Measurements from ENCODE around the gene H3-3A. TPM values are rescaled to one million over a fixed set of nuclear protein-coding genes. Genes with fewer than 3 reads are reported as not detected.

H3-3A gene
- total RNA-seq, 1 experiment from 2014 or later: 1,129 TPM

DNA sequence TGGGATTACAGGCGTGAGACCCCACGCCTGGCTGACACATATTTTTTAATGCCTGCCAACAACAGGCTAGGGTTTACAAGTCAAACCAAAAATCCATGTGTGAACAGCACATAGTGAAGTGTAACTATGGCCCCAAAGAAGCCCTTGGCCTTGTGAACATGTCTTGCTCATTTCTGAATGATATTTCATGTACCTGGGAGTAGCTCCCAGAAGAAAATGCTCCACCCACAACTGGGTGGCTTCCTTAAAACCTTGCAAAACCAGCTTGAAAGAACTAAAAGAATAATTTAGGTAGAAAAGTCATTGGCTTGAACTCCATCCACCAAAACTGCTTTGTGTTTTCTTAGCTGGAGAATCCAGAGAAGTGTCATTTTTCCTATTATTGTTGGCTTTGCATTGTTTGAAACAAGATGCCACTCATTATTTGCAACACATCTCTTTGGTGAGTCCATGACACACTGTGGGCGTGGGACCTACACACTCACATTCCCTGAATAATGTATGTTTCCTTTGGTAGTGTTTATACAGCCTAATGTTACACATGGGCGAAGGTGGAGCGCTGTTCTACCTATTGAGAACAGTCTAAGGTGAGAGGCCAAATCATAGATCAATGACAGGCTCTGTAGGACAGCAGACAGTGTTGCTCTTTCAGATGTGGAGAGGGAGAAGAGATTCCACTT is 34.8 kb upstream of the H3-3A start:
- Histone ChIP-seq H3K56ac (ENCODE audit: insufficient read length, low read depth, low read length) (no peak overlapping the region), H4K5ac (ENCODE audit: insufficient read length, low read depth, low read length) (no peak overlapping the region), H3K18ac (ENCODE audit: insufficient read length, low read depth, low read length) (no peak overlapping the region), H3K9ac (ENCODE audit: extremely low read depth, insufficient read length, low read length) (no peak overlapping the region), H4K8ac (replicated peaks; ENCODE audit: insufficient read length, low read depth, low read length) (no peak overlapping the region), H2AK5ac (ENCODE audit: insufficient read length, low read length) (no peak overlapping the region), H3K4me2 (ENCODE audit: insufficient read depth, insufficient read length, low read length) (no peak overlapping the region), H2BK15ac (ENCODE audit: low read depth, low read length) (no peak overlapping the region), H3K14ac (ENCODE audit: insufficient read depth, low read length) (no peak overlapping the region), H4K91ac (ENCODE audit: insufficient read length, low read depth, low read length) (no peak overlapping the region), H2BK12ac (ENCODE audit: insufficient read length, low read depth, low read length) (no peak overlapping the region), H2BK20ac (ENCODE audit: low read depth, low read length, poor library complexity, severe bottlenecking) (no peak overlapping the region), H3K4me1 (ENCODE audit: insufficient read depth, low read length) (no peaks in the 10 kb centered on the region), H4K20me1 (ENCODE audit: control insufficient read depth, insufficient read depth, insufficient read length) (no peaks in the 10 kb centered on the region), H3T11ph (ENCODE audit: low read length) (no peak overlapping the region), H3K79me2 (ENCODE audit: insufficient read depth, low read length) (no peaks in the 10 kb centered on the region), H3K9me3 (ENCODE audit: control insufficient read depth, low read depth, low read length) (no peaks in the 10 kb centered on the region), H2BK120ac (ENCODE audit: low read depth, low read length, poor library complexity, severe bottlenecking) (no peak overlapping the region), H2AFZ (ENCODE audit: low read length) (no peak overlapping the region), H3K23me2 (ENCODE audit: insufficient read length, low read depth, low read length, poor library complexity, severe bottlenecking) (no peaks in the 10 kb centered on the region), H3K23ac (ENCODE audit: insufficient read length, low read depth, low read length) (no peak overlapping the region), H3K27me3 (ENCODE audit: insufficient read depth, low read length) (no peaks in the 10 kb centered on the region), H3K27ac (ENCODE audit: insufficient read length, low read depth, low read length) (no peak overlapping the region), H2BK5ac (ENCODE audit: insufficient read length, low read length) (no peak overlapping the region), H3K4ac (ENCODE audit: low read depth, low read length) (no peak overlapping the region), H3K79me1 (ENCODE audit: insufficient read depth, low read depth, low read length, poor library complexity, severe bottlenecking) (no peaks in the 10 kb centered on the region)
- H3K36me3 Mint-ChIP-seq (ENCODE audit: insufficient read depth in 1 of 3, low read depth in 3 of 3): no peaks in the 10 kb centered on the region
- no CpG with 5 or more reads among the region's 5 CpGs for WGBS (ENCODE audit: extremely low coverage, insufficient read length, low lambda C conversion rate)
- H3K4me3 Mint-ChIP-seq: no peak overlapping the region
- no peaks in the 10 kb centered on the region for H3K9me3 Mint-ChIP-seq
- H3K4me1 Mint-ChIP-seq: no peaks in the 10 kb centered on the region
- H3K27ac Mint-ChIP-seq: no peak overlapping the region
- DNase-seq: no peak
- TF ChIP-seq, protein P1, sequence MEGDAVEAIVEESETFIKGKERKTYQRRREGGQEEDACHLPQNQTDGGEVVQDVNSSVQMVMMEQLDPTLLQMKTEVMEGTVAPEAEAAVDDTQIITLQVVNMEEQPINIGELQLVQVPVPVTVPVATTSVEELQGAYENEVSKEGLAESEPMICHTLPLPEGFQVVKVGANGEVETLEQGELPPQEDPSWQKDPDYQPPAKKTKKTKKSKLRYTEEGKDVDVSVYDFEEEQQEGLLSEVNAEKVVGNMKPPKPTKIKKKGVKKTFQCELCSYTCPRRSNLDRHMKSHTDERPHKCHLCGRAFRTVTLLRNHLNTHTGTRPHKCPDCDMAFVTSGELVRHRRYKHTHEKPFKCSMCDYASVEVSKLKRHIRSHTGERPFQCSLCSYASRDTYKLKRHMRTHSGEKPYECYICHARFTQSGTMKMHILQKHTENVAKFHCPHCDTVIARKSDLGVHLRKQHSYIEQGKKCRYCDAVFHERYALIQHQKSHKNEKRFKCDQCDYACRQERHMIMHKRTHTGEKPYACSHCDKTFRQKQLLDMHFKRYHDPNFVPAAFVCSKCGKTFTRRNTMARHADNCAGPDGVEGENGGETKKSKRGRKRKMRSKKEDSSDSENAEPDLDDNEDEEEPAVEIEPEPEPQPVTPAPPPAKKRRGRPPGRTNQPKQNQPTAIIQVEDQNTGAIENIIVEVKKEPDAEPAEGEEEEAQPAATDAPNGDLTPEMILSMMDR (conservative IDR thresholded peaks at IDR 0.05): no peak
- H3K27me3 Mint-ChIP-seq (ENCODE audit: low read depth): peaks cover 1% of the 10 kb centered on the region
